Activated CD4-positive, CD25-positive, alpha-beta regulatory T cell (primary cell): Measurements from ENCODE around the gene ZNF473.
A peak's percentile ranks its signal among the peaks of the same experiment; 100 is the strongest.

Experiments
- DNase-seq, 4 experiments: peaks; one replicate each; lab custom pipeline; 2025; lab: John Stamatoyannopoulos, UW

The ZNF473 gene

DNA sequence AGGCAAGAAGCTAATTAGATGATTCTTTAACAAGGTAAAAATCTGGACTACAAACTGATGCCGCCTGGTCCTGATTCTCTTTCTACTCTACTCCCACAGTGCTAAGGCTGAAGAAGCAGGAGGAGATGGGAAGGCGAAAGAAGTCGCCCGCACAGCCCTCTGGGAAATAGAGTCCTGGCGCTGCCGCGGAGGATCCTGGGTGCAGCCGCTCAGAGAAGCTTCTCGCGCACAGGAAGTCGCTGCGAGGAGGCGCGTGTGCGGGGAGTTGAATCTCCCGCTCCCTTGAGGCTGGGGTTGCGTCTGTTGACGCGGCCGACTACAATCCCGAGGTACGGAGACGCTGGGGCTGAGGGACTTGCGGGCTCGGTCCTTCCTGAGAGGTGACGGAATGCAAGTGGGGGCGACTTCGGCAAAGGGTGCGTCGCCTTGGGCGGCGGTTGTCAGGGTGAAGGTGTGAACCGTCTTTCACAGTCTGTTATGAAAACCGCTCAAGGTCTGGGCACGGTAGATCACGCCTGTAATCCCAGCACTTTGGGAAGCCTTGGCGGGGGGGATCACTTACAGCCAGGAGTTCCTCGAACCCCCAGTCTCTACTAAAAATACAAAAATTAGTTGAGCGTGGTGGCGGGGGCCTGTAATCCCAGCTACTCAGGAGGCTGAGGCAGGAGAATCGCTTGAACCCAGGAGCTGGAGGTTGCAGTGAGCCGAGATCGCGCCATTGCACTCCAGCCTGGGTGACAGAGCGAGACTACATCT lies at the start of gene ZNF473:
ZNF473 (plus strand) TSS at position 212 of the 756 bp plus-strand sequence. CDS start 5,078 bp downstream, outside the sequence.
- DNase-seq: peak; percentile 78 to 86 (median 83)

DNA sequence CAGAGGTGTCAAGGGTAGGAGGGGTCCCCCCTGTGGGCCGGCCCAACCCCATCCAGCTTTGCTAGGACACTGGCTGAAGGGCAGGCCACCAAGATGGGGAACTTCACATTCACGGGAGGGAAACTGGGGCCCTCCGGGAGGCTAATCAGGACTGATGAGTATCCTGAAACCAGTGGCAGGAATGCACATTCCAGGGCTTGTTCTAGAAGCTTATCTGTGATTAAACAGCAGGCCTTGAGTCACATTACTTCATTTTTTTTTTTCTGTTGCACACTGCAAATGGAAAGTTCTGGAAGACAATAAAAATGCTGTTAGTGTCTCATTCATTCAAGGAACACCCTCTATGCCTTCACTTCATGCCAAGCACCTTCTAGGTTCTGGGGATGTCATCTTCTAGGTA lies 49.3 kb upstream of the ZNF473 start:
- DNase-seq: no peak

DNA sequence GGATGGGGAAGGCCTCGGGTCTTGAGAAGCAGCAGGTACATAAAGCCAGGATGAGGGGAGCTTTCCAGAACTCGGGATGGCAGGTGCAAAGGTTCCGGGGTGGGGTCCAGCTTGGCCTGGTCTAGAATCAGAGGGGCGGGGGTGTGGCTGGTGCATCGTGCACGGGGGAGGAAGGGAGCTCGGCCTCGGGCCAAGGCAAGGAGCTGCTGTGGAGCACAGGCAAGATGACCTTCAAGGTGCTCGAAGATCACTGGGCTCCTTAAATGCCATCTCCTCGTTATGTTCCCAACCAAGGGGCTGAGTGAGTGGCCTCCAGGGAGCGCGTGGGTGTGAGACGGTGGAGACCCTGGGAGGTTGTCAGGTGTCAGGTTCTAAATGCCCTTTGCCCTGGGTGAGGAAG lies 48.7 kb upstream of the ZNF473 start:
- DNase-seq: no peak

DNA sequence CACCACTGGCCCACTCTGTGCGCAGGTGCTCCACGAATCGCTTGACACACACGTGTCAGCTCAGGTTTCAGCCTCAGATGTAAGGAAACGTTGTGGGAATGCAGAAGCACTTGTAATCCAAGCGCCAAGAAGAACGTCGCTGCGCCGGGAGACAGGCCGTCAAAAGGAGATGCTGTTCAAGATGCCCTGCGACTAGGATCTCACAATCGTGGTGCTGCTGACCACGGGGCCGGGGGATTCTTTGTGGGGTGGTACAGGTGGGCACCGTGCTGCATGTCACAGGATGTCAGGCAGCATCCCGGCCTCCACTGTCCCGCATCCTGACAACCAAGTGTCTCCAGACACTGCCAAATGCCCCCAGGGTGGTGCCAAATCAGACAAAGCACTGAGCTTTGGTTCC lies 47.9 kb upstream of the ZNF473 start:
- DNase-seq: no peak

DNA sequence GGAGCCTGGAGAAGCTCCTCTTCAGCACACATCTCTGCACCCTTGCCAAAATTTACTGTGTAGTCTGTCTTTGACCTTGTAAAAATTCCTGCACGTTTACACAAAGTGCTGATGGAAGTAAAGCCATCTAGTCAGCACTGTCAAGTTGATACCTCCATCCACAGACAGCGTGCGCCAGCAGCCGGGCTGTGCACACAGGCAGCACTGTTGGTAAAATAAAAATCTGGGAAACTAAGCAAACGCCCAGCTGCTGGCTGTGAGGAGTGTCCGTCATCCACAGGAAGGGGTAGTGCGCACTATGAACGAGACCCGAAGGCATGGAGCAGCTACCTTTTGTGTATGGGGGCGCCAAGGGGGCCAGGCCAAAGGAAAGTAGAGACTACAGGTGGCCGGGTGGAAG lies 47.5 kb upstream of the ZNF473 start:
- no peak for DNase-seq

DNA sequence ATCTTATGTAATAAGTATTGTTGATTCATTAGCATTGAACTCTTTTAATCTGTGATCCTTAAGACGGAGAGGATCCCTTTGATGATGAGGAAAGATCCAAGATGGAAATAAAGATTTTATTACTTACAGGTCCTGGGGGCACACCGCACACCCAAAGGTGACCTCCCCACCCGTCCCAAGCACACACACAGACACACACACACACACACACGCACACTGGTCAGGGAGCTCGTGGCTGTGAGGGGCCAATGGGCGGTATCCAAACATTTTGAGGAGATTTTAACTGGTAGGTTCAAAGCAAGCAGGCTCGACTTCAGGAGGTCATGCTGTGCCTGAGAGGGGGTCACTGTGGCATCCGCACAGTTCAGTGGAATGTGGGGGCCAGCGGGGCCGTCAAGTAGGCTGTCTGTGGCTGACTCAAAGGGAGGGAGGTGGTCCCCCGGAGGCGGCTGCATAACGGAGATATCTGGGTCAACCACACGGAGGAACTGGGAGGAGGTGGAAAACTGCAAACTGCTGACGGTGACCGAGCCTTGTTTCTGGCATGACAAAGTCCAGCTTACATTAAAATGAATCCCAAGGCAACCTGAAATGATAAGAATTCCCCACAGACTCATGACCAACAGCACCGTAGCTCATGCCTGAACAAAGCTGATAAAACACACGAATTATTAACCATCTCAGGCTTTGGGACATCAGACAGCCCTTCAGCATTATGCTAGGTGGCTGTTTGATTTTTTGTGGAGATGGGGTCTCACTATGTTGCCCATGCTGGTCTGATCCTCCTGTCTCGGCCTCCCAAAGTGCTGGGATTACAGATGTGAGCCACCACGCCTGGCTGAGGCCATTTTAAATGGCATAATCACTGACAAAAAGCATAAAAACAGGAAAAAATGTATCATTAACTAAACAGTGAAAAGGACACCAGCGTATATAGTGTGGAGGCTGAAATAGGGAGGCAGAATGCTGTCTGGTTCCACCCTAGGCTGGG lies 43.9 kb upstream of the ZNF473 start:
- DNase-seq: no peak

DNA sequence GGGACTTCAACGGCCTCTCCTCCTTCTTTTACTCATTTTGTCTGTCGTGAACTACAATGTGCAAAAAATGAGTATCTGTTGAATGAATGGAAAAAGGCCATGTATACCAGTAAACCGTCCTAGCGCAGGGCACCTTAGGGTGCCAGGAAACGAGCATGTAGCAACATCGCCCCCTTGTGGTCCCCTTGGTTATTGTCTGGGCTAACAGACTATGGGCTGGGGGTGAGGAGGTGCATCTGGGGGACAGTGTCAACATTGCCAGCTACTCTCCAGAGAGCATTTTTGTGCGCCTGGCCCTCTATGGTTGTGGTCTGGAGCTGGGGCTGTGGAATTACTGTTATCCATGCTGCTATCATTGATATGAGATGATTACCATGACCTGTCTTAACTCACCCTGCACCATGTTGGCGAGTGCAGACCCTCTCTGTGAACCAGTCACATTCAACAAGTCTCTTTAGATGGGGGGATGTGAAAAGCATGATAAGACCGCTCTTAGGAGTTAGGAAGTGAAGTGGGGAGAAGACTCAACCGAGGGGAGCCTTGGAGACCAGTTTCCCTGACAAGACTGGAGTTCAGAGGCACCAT lies 42.1 kb upstream of the ZNF473 start:
- peak; percentile 58 to 81 (median 63) for DNase-seq

DNA sequence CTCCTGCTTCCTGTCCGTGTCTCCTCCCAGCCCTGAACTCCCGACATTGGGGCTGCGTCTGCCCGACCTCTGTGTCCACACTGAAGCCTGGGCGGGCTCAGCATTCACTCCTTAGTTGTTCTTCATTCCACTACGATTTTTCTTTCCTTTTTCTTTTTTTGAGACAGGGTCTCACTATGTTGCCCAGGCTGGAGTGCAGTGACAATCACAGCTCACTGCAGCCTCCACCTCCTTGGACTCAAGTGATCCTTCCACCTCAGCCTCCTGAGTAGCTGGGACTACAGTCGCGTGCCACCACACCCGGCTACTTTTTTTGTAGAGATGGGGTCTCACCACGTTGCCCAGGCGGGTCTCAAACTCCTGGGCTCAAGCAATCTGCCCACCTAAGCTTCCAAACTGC lies 41.3 kb upstream of the ZNF473 start:
- DNase-seq: no peak

DNA sequence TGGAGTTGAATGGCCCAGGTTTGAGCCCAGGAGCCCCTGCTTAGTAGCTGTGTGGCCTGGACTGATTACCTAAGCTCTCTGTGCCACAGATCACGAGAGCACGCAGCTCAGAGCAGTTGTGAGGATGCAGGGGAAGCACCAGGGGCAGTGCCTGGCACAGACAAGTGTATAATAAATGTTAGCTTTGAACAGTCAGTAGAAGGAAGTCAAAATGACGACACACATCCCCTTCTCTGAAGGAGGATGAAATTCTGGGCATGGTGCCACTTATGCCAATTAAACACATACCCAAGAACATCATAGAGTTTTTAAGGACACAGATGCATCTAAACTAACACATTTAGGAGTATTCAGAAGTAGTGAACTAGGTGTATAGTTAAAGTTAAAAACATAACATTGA lies 39.9 kb upstream of the ZNF473 start:
- no peak for DNase-seq

DNA sequence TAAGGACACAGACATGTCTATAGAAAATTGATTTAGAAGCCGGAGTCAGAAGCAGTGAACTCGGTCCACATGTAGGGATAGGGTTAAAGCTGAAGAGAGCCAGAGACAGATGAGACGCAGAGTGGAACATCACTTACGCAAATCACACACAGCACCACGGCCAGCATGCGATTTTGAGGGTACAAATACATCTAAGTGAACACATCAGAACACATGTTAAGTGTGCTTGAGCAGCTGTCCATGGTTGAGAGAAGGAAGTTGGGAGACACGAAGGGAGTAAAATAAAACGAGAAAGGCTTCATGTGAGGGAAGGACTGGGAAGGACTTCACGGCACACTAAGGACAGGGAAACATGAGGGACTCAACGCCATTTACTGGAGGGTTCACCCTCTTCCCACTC lies 39.5 kb upstream of the ZNF473 start:
- no peak for DNase-seq

DNA sequence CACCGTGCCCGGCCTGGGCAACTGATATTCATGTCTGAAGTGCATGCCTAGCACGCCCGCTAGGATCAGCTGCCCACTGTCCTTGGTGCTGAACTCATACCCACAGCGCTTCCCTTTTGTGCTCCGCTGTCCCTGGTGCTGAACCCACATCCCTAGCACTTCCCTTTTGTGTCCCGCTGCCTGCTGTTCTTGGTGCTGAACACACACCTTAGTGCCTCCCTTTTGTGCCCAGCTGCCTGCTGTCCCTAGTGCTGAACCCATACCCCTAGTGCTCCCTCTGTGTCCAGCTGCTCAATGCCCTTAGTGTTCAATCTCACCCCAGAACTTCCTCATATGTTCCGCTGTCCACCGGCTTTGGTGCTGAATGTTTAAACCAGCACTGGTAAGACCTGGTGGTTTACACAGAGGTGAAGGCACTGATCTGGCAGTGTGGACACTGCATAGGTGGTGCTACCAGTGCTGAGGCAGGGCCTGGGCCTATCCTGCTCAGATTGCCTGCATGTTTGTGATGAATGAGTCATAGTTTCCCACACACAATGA lies 38.6 kb upstream of the ZNF473 start:
- DNase-seq: peak; percentile 34 to 48 (median 44)

DNA sequence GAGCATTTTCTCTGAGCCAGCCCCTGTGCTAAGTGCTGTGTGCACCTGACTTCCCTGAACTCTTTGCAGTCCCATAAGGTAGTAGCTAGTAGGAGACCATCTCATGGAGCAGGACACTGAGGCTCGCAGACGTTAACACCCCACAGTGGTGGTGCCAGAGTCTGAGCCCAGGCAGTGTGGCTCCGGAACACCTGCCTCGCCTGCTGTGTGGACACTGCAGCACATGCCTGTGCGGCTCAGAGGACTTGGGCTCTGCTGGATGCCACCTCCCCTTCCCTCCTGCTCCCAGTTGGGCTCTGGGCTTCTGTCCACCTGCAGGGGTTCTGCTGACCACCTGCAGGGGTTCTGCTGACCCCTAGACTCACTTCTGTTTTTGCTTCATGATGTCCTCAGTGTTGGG lies 37.8 kb upstream of the ZNF473 start:
- no peak for DNase-seq

DNA sequence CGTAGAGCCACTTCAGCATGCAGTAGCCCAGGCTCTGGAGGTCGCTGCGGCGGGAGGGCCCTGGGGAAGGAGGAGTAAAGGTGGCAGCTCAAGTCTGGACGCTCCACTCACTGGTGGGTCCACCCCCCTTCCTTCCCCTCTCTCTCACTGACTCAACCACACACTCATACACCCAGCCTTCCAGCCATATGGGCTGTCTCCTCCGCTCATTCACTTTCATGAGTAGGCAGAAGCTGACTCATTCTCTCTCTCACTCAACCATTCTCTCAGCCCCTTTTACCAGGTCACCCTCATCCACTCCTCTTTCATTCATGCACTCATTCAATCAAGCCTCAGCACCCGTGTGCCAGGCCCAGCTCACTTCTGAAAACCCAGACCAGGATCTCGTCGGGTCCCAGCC lies 37.4 kb upstream of the ZNF473 start:
- no peak for DNase-seq

DNA sequence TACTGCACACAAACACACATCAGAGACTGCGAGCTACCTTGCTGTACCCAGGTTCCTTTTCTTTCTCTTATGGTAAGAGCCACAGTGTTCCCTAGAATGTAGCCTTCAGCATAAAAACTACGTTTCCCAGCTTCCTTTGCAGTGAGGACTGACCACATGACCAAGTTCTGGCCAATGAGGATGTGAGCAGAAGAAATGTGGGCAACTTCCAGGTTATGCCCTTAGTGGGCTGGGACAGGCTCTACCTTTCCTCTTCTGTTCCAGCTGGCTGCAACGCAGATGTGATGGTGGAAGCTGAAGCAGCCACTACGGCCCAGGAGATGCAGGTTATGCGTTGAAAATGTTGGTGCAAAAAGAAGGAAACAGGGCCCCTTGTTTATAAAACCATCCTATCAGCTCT lies 28.1 kb upstream of the ZNF473 start:
- no peak for DNase-seq

DNA sequence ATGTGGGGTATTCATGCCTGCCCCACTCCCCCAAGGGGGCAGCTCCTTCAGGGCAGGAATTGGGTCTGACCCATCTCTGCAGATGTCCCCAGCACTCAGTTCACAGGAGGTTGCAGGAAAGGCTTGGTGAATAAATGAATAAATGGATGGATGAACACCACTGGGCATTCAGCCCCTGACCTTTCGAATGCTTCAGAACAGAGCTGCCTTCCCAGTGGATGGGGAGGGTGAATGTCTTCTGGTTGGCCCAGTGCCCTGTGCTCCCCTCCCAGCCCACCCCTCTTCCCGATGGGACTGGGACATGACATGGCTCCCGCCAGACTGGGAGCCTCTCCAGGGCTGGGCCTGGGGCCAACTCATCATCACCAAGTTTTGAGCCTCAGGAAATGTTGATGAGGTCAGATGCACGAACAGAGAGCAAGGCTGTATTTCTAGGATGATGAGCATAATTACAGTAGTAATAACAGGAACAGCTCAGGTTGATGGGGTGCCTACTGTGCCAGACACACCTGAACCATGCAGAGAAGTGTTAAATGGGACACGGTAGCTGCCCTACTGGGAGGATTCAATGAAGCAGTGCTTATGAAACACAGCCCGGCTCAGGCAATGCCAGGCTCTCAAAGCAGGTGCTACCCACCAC lies 26.3 kb upstream of the ZNF473 start:
- DNase-seq: no peak

DNA sequence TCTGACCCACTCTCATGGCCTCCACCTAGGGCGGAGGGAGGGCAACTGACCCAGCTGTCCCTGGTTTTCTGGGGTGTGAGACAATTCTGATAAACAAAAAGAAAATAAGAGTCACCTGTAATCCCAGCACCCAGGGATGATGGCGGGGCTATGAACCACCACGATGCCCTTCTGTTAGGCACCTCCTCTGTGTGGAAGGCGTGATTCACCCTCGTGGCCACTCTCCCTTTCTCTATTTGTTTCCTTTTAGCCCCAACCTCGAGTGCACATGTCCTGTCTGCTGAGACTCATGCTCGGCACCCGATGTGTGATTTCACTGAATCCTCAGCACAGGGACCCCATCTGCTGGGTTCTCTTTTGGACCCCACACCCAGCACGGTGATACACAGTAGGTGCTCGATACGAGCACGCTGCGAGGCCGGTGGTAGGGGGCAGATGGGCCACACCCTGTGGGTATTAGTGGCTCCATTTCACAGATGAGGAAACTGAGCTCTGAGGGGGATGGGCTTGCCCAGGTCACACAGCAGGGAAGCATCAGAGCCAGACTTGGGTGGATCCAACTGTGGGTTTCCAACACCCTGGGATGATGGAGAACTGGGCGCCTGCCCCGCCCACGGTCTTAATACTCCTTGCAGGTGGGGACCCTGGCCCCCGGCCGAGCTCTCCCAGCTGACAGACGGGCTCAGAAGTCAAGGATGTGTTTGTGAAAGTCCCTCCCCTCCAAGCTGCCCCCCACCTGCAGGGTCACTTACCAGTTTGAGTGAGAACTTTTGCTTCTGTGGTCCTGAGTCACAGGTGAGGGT lies 25.6 kb upstream of the ZNF473 start:
- DNase-seq: no peak

DNA sequence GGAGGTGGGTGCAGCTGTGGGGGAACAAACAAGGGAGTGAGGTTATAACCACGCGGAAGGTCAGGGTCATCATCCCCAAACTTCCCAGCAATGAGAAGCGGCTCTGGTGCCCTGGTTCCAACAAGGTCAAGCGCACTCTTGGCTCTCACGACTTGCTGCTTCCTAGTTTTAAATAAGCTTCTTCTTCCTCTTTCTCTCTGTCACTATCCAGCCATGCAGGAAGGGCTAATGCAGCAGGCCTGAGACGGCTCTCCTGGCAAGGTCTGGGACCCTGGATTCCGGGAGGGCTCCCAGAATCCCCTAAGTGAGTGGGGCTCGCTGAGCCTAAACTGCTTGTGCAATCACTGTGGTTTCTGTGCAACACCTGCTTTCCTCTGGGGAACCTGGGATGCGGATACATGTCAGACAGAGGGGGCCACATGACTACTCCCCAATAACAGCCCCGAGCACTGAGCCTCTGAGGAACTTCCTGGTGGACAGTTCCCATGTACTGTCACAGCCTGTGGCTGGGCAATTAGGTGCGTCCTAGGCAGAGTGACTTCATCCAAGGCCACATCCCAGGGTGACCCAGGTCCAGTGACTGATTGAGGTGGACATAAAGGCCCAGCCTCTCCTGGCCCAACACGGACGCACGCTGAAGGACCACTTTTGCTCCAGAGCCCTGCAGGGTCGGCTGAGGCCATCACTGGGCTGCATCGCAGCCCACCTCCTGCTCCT lies 24.8 kb upstream of the ZNF473 start:
- DNase-seq: no peak

DNA sequence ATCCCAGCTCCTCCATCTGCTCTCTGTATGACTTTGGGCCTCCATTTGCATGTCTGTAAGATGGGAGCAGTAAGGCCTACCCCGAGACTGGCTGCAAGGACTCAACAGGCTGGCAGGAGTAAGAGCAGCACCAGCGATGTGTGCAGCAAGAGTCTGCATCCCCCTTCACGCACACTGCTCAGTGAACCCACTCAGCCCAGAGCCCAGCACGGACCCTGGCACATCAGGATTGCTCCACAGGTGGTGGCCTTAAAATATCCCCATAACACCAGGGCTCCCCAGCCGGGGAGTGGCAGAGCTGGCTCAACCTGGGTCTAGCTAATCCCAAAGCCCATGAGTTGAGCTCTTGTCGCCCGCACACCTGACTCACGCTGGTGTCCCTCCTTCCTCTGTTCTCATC lies 24.0 kb upstream of the ZNF473 start:
- no peak for DNase-seq

DNA sequence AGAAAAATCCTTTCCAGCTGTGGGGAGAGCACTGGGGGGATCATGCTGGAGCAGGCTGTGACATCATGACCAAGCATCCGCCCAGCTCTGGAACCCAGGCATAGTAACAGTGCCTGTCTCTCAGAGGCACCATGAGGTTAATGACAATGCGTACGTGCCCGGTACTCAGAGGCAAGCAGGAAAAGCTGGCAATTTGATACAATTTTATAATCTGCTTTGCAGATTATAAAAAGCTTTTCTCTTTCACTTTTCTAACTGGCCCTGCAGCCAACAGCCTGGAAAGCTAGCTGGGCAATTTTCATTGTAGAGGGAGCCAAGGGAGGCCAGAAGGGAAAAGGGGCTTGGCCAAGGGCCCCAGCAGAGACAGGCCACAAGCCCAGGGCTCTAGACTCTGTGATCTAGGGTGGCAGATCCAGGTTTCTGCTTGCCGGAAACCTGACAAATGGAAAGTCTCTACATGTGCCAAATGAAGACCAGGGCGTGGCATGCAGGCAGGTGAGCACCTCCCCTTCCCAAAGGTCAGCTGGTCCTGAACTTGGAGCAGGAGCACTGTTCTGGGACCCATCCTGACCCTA lies 23.3 kb upstream of the ZNF473 start:
- no peak for DNase-seq

DNA sequence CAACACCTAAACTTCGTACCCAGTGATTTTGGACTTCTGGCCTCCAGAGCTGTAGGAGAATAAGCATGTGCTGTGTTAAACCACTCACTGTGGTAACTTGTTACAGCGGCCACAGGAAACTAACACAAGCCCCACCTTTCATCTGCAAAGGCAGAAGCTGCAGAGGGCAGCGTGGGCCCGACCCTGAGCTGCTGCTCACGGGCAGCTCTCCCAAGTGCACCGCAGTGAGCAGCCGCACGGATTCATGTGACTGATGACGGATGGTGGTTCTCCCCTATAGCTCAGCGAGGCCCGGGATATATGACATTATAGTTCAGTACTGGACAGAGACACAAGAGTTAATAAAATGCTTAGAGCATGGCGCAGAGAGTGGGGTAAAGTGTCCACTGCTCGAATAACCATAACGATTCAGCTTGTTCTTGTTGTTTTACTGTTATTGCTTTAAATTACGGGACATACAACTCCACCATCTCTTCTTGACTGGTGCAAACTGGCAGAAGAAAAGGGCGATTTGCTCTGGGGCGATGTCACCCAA lies 22.5 kb upstream of the ZNF473 start:
- DNase-seq: no peak
